ENCODE data around the gene YKT6.

GRCh38 chr7:44180631-44181030 is 20.1 kb upstream of the YKT6 start:
- TF ChIP-seq CREB5 (CRISPR knock-in tag; IDR thresholded peaks at IDR 0.05; ENCODE audit: low read depth) (no peak), POU6F1 (CRISPR knock-in tag; IDR thresholded peaks at IDR 0.05; ENCODE audit: borderline replicate concordance, low read depth) (no peak), ZFP3 (CRISPR knock-in tag; IDR thresholded peaks at IDR 0.05) (no peak), PATZ1 (CRISPR knock-in tag; IDR thresholded peaks at IDR 0.05; ENCODE audit: borderline replicate concordance) (no peak), ZNF565 (CRISPR knock-in tag; conservative IDR thresholded peaks at IDR 0.05; ENCODE audit: low read depth) (no peak), ZFP30 (CRISPR knock-in tag; IDR thresholded peaks at IDR 0.05) (no peak), TSHZ2 (CRISPR knock-in tag; IDR thresholded peaks at IDR 0.05) (no peak), CSRNP3 (CRISPR knock-in tag; IDR thresholded peaks at IDR 0.05) (no peak), ARNTL (CRISPR knock-in tag; IDR thresholded peaks at IDR 0.05; ENCODE audit: borderline replicate concordance, low read depth) (no peak), ZC3H10 (CRISPR knock-in tag; IDR thresholded peaks at IDR 0.05) (no peak)

All from SK-N-SH treated with all-trans-retinoic acid at 6 μM for 48 hours (cell line).